Testis (tissue), 3 donors: ENCODE measurements around the gene FGFR2. TPM values are rescaled to one million over a fixed set of nuclear protein-coding genes. Genes with fewer than 3 reads are reported as not detected.
"Not testable (repeated sequence)": the region's sequence is repeated elsewhere in the genome, so short reads cannot be mapped to it uniquely, and the experiment has no call there.

ENCODE experiments used
- DNase-seq: peaks from one replicate; pipeline ENCODE4 v3.0.0-alpha.2; 2019
- H3K27ac ChIP-seq, 2 donors: fragments of 200-600 bp; sonication (generic); one replicate each; pipeline ENCODE4 v1.5.1; 2019
- H3K27me3 ChIP-seq: fragments of 200-600 bp; sonication (generic); one replicate; pipeline ENCODE4 v1.5.1; 2019
- H3K36me3 ChIP-seq: fragments of 200-600 bp; sonication (generic); one replicate; pipeline ENCODE4 v1.5.1; 2017; ENCODE audit warnings: low read depth; ENCODE audit errors: missing control alignments
- H3K4me1 ChIP-seq: fragments of 200-600 bp; sonication (generic); one replicate; pipeline ENCODE4 v1.5.1; 2019
- H3K4me3 ChIP-seq, 2 donors: fragments of 200-600 bp; sonication (generic); one replicate each; pipeline ENCODE4 v1.5.1; 2017 to 2019
- H3K9me3 ChIP-seq: fragments of 200-600 bp; sonication (generic); one replicate; pipeline ENCODE4 v1.5.1; 2017
- CTCF ChIP-seq, 3 experiments: fragments of 450-650 bp in 2 of 3; fragments of 200-600 bp in 1 of 3; sonication (generic) in 1 of 3; IDR thresholded peaks; one replicate each; pipeline ENCODE4 v1.5.1; 2016 to 2019; ENCODE audit warnings: antibody characterized with exemption in 3 of 3, mild to moderate bottlenecking in 2 of 3, moderate library complexity in 1 of 3
- POLR2A ChIP-seq: fragments of 450-650 bp; IDR thresholded peaks from one replicate; pipeline ENCODE4 v1.6.1; 2017; ENCODE audit warnings: antibody characterized with exemption, mild to moderate bottlenecking, moderate library complexity
- WGBS, 2 donors: methylation state at CpG; one replicate each; pipeline ENCODE4 v1.1.5; 2018; 5-methylcytosine and 5-hydroxymethylcytosine counted together
- intact Hi-C: fragments of 100-400 bp; cut with DNase I; formaldehyde crosslinking; loops from one replicate; pipeline ENCODE4 v1.15.1; 2023; ENCODE audit warnings: low total_unique reads
- polyA plus RNA-seq: library from polyadenylated mRNA; stranded (reverse); fragments of 350-450 nt; fragmentation: Illumina TruSeq; extraction: RNeasy Lipid Tissue Mini Kit (QIAGEN cat#74804); gene quantifications from one replicate; pipeline ENCODE4 v1.2.3, GENCODE V29; 2014; ENCODE audit warnings: low read depth, low replicate concordance; ENCODE audit not compliant: insufficient read depth
- total RNA-seq, 2 donors: library from RNA; depleted of rRNA; stranded (reverse); fragments of >200 nt; gene quantifications; one replicate each; pipeline ENCODE4 v1.2.3, GENCODE V29; 2016

FGFR2 gene
- total and polyA plus RNA-seq, 3 donors from 2014 or later = 23.2 to 28.9 (median 23.4) TPM

- no peak for DNase-seq
- no peak overlapping the region for H3K27ac ChIP-seq
- no peaks in the 10 kb centered on the region for H3K27me3 ChIP-seq
- 86% methylated on average over 11 of the region's 11 CpGs for WGBS, 2 donors
- no peak overlapping the region for H3K4me3 ChIP-seq
- intact Hi-C loops = no loop called here
- TF ChIP-seq CTCF (IDR thresholded peaks at IDR 0.05) (no peak), POLR2A (no peak)
- H3K9me3 ChIP-seq = no peaks in the 10 kb centered on the region
- no peaks in the 10 kb centered on the region for H3K36me3 ChIP-seq
- peaks cover 22% of the 10 kb centered on the region for H3K4me1 ChIP-seq
These were observed 76.3 kb downstream of the FGFR2 start for GRCh38 chr10:121521794-121522556.

GRCh38 chr10:121520526-121520925, 77.7 kb downstream of the FGFR2 start:
- H3K36me3 ChIP-seq, H3K27me3 ChIP-seq, H3K4me3 ChIP-seq, DNase-seq, H3K27ac ChIP-seq, H3K9me3 ChIP-seq, intact Hi-C loops: not testable (repeated sequence)
- H3K4me1 ChIP-seq = peaks cover 22% of the 10 kb centered on the region
- 86 to 94% methylated on average over 6 of the region's 6 CpGs for WGBS, 2 donors

- intact Hi-C loops = no loop called here
- no peak for TF ChIP-seq POLR2A
- no peak for TF ChIP-seq CTCF (IDR thresholded peaks at IDR 0.05)
These were observed 78.2 kb downstream of the FGFR2 start for GRCh38 chr10:121519901-121520493.

GRCh38 chr10:121519411-121519810, 78.8 kb downstream of the FGFR2 start:
- TF ChIP-seq POLR2A (no peak), CTCF (IDR thresholded peaks at IDR 0.05) (no peak)
- WGBS, 2 donors = 59 to 64% methylated on average over 5 of the region's 5 CpGs
- H3K36me3 ChIP-seq = no peaks in the 10 kb centered on the region
- H3K27ac ChIP-seq = no peak overlapping the region
- peaks cover 14% of the 10 kb centered on the region for H3K4me1 ChIP-seq
- H3K27me3 ChIP-seq = no peaks in the 10 kb centered on the region
- intact Hi-C loops = no loop called here
- H3K4me3 ChIP-seq = no peak overlapping the region
- DNase-seq = no peak
- no peaks in the 10 kb centered on the region for H3K9me3 ChIP-seq

More at GRCh38 chr10:121519901-121520493, 78.2 kb downstream of the FGFR2 start:
- Histone ChIP-seq H3K4me3 (no peak overlapping the region), H3K36me3 (no peaks in the 10 kb centered on the region), H3K4me1 (peaks cover 20% of the 10 kb centered on the region), H3K27ac (no peak overlapping the region), H3K27me3 (no peaks in the 10 kb centered on the region), H3K9me3 (no peaks in the 10 kb centered on the region)
- no peak for DNase-seq
- WGBS, 2 donors = 81 to 83% methylated on average over 17 of the region's 17 CpGs

GRCh38 chr10:121518333-121518732, 79.9 kb downstream of the FGFR2 start:
- DNase-seq = no peak
- intact Hi-C loops = no loop called here
- Histone ChIP-seq H3K36me3 (no peaks in the 10 kb centered on the region), H3K4me1 (peaks cover 4% of the 10 kb centered on the region), H3K4me3 (no peak overlapping the region), H3K27me3 (no peaks in the 10 kb centered on the region), H3K9me3 (no peaks in the 10 kb centered on the region), H3K27ac (no peak overlapping the region)
- 63 to 66% methylated on average over 4 of the region's 4 CpGs for WGBS, 2 donors
- no peak for TF ChIP-seq POLR2A
- TF ChIP-seq CTCF (IDR thresholded peaks at IDR 0.05) = no peak
